H1 (cell line): ENCODE data around the gene OBSCN. TPM values are rescaled to one million over a fixed set of nuclear protein-coding genes. Genes with fewer than 3 reads are reported as not detected.

Experiments used
- ASH2L ChIP-seq: fragments of 200-600, 300-600 bp; sonication (generic); IDR thresholded peaks from one replicate; pipeline ENCODE4 v1.7.1; 2017; ENCODE audit warnings: low read length
- BCL11A ChIP-seq, 2 experiments: IDR thresholded peaks; one replicate each; pipeline ENCODE4 v1.6.1; 2011; ENCODE audit warnings: low read depth in 2 of 2, low read length in 2 of 2, mild to moderate bottlenecking in 2 of 2
- CBX5 ChIP-seq: fragments of 300-800, 300-1000 bp; sonication (generic); IDR thresholded peaks from 2 replicates; pipeline ENCODE4 v1.7.1; 2016; ENCODE audit warnings: antibody characterized with exemption, low read length, low read depth
- CHD1 ChIP-seq: IDR thresholded peaks from 2 replicates; pipeline ENCODE4 v1.6.1; 2012; ENCODE audit warnings: low read depth, low read length, improper control_type of control experiment
- CHD2 ChIP-seq: IDR thresholded peaks from 2 replicates; pipeline ENCODE4 v1.6.1; 2012; ENCODE audit warnings: low read length, improper control_type of control experiment
- CTCF ChIP-seq, 3 experiments: IDR thresholded peaks; 1 replicate in 2 of 3; 2 replicates in 1 of 3; pipeline versions ENCODE4 v1.5.1 to v1.6.1; 2011; ENCODE audit warnings: low read length in 3 of 3, mild to moderate bottlenecking in 3 of 3, inconsistent platforms in 2 of 3, low read depth in 1 of 3, moderate library complexity in 1 of 3; ENCODE audit not compliant: insufficient read depth in 1 of 3; ENCODE audit errors: control extremely low read depth in 1 of 3
- E2F6 ChIP-seq: IDR thresholded peaks from 2 replicates; pipeline ENCODE4 v1.6.1; 2012; ENCODE audit warnings: inconsistent platforms
- HDAC6 ChIP-seq: IDR thresholded peaks from one replicate; pipeline ENCODE4 v1.7.1; 2012; ENCODE audit warnings: low read depth, mild to moderate bottlenecking, inconsistent platforms, low read length, moderate library complexity
- KDM4A ChIP-seq: IDR thresholded peaks from one replicate; pipeline ENCODE4 v1.7.1; 2012; ENCODE audit warnings: low read depth, mild to moderate bottlenecking, moderate library complexity, low read length, inconsistent platforms; ENCODE audit not compliant: severe bottlenecking
- KDM5A ChIP-seq: fragments of 200-600 bp; IDR thresholded peaks from 2 replicates; pipeline ENCODE4 v1.7.1; 2012; ENCODE audit warnings: mild to moderate bottlenecking, low read length, inconsistent platforms, mixed read lengths
- NANOG ChIP-seq: IDR thresholded peaks from 2 replicates; pipeline ENCODE4 v1.6.1; 2011; ENCODE audit warnings: low read length, low read depth, mild to moderate bottlenecking, inconsistent platforms; ENCODE audit not compliant: insufficient read depth, poor library complexity, severe bottlenecking
- NRF1 ChIP-seq: IDR thresholded peaks from 2 replicates; pipeline ENCODE4 v1.6.1; 2011; ENCODE audit warnings: mild to moderate bottlenecking, low read depth, low read length, improper control_type of control experiment
- PHF8 ChIP-seq: fragments of 200-600 bp; sonication (generic); conservative IDR thresholded peaks from 2 replicates; pipeline ENCODE4 v1.7.1; 2012; ENCODE audit warnings: low read depth, mild to moderate bottlenecking, inconsistent platforms, low read length, moderate library complexity
- RFX5 ChIP-seq: IDR thresholded peaks from 2 replicates; pipeline ENCODE4 v1.6.1; 2011; ENCODE audit warnings: low read depth, low read length, improper control_type of control experiment, borderline replicate concordance
- SIX5 ChIP-seq: IDR thresholded peaks from 2 replicates; pipeline ENCODE4 v1.6.1; 2011; ENCODE audit warnings: mild to moderate bottlenecking, low read depth, low read length
- SP4 ChIP-seq: IDR thresholded peaks from 2 replicates; pipeline ENCODE4 v1.6.1; 2012; ENCODE audit warnings: low read length, inconsistent platforms
- SUZ12 ChIP-seq: fragments of 200-600 bp; sonication (generic); IDR thresholded peaks from 2 replicates; pipeline ENCODE4 v1.6.1; 2012; ENCODE audit warnings: mild to moderate bottlenecking, inconsistent platforms, low read length, moderate library complexity, mixed read lengths
- USF2 ChIP-seq: IDR thresholded peaks from 2 replicates; pipeline ENCODE4 v1.6.1; 2011; ENCODE audit warnings: low read length, improper control_type of control experiment
- YY1 ChIP-seq: IDR thresholded peaks from 2 replicates; pipeline ENCODE4 v1.6.1; 2011; ENCODE audit warnings: low read depth, mild to moderate bottlenecking, low read length
- ZNF274 ChIP-seq: IDR thresholded peaks from 2 replicates; pipeline ENCODE4 v1.7.0; 2012; ENCODE audit warnings: low read length, borderline replicate concordance; ENCODE audit errors: extremely low read depth
- polyA plus RNA-seq, 7 experiments: library from polyadenylated mRNA; depleted of rRNA in 3 of 7; stranded (reverse) in 5 of 7; unstranded in 2 of 7; fragments of >200 nt in 5 of 7; fragments of 200-250 nt in 2 of 7; gene quantifications; 1 replicate in 5 of 7; 2 replicates in 1 of 7; 4 replicates in 1 of 7; pipeline versions ENCODE4 v1.2.1 to v1.2.3, GENCODE V29; 2011 to 2013; ENCODE audit warnings: missing spikeins in 2 of 7, mixed read lengths in 2 of 7
- total RNA-seq: library from RNA; stranded (reverse); fragmentation: NEBNext Ultra II Directional; extraction: Animal tissue kit (Norgen Biotek cat#: 25700); gene quantifications from 2 replicates; pipeline ENCODE4 v1.2.1, GENCODE V29; 2021

Gene OBSCN
- total and polyA plus RNA-seq, 2 of the 8 experiments (the other 6 are each of a cell fraction or from before 2014, with no cell fraction given), result 7.5 to 28.4 TPM

- TF ChIP-seq PHF8 (peak; percentile 63; the same call in 1 of the 2 replicates), ASH2L (peak; percentile 40), YY1 (no peak), ZNF274 (no peak), USF2 (no peak), SIX5 (no peak), KDM4A (peak; percentile 79), NRF1 (peak; percentile 26; the same call in 1 of the 2 replicates), HDAC6 (no peak), BCL11A (IDR thresholded peaks at IDR 0.05; ENCODE audit: low read depth in 2 of 2, low read length in 2 of 2) (no peak), CTCF (IDR thresholded peaks at IDR 0.05; ENCODE audit: control extremely low read depth in 1 of 3, insufficient read depth in 1 of 3, low read depth in 1 of 3, low read length in 3 of 3) (peak in 2 of 3 experiments; percentile 81 to 85; a peak in 3 of 4 replicates), CHD2 (peak; percentile 91), SUZ12 (no peak), E2F6 (peak; percentile 35; the same call in 1 of the 2 replicates), NANOG (no peak), CHD1 (no peak), KDM5A (no peak; the same call in 1 of the 2 replicates), CBX5 (no peak), RFX5 (no peak), SP4 (no peak; the same call in 1 of the 2 replicates)
Observed at GRCh38 chr1:228378090-228378872, 170.4 kb downstream of the OBSCN start (continued).
